ENCODE data around the gene ACTR2.

GRCh38 chr2:65293376-65293775, 65.7 kb downstream of the ACTR2 start:
- TF ChIP-seq POLR2A (IDR thresholded peaks at IDR 0.05) (no peak), CTCF (IDR thresholded peaks at IDR 0.05) (no peak), POLR2AphosphoS5 (IDR thresholded peaks at IDR 0.05; ENCODE audit: insufficient read depth in 1 of 2, low read depth in 1 of 2) (no peak)
